GM11168 (cell line): ENCODE measurements around the gene RANBP3L.
"Not testable (repeated sequence)": the region's sequence is repeated elsewhere in the genome, so short reads cannot be mapped to it uniquely, and the experiment has no call there.

Experiments
- in situ Hi-C: fragments of 300-500 bp; cut with MboI; formaldehyde crosslinking; loops from one replicate; pipeline ENCODE4 v1.12.0; 2022; ENCODE audit warnings: low sequenced_read_pairs; ENCODE audit not compliant: unreplicated experiment

The RANBP3L gene

DNA sequence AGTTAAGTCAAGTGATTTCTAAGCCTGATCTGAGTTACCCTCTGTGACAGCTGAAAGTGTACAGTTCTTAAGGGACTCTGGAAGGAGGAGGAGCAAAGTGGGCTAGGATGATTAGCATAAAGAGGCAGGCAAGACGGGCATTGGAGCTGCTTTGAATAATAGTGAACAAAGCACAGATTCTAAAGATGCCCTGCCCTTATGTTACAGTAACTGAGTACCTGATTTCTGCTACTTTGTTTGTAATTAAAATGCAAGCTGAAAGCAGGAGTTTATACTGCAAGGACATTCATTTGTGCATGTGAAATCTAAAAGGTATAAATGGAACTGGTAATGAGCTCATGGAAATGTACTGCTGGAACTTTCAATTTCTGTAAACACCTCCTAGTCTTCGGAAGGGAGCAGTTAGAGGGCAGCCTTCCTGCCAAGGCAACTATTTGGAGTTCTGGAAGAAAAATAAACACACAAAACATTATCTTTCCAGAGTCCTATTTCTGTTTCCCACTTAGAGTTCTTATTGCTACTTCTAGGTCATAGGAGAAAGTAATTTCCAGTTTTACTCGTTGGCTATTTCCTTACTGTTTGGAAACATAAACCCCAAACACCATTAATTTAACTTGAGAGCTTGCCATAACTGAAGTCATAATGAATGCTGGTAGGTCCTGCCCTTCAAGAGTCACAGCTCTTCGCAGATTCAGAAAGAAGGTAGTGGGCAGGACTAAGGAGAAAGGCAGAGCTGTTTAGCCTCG, at the start of gene RANBP3L:
RANBP3L (minus strand) TSS at position 45 of the 746 bp plus-strand sequence. CDS start 486 bp downstream, outside the sequence.
- in situ Hi-C loops: no loop called here

- in situ Hi-C loops: no loop called here
Measured at GRCh38 chr5:36346896-36347690, 45.4 kb upstream of the RANBP3L start.

DNA sequence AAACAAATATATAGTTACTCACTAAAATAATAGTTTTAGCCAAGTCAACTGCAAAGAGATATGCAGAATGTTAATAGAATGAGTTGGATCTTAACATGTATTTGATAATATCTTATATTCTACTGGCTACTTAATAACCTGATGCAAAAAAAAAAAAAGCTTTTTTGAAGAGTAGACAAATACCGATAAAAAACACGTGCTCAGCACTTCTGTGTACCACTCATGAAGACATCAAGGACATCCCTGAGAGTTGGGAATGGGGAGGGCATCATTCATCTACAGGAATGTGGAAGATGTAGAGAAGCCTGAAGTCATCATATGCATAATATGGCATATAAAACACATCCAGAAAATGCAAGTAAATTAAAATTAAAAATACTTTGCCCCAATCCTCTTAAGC, 43.2 kb upstream of the RANBP3L start:
- in situ Hi-C loops: no loop called here

DNA sequence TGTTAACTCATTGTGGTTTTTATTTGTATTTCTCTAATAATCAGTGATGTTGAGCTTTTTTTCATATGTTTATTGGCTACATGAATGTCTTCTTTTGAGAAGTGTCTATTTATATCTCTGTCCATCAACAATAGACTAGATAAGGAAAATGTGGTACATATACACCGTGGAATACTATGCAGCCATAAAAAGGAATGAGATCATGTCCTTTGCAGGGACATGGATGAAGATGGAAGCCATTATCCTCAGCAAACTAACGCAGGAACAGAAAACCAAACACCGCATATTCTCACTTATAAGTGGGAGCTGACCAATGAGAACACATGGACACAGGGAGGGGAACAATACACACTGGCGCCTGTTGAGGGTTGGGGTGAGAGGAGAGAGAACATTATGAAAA, 40.0 kb upstream of the RANBP3L start:
- in situ Hi-C loops: not testable (repeated sequence)

GRCh38 chr5:36337597-36337996, 35.9 kb upstream of the RANBP3L start:
- in situ Hi-C loops: no loop called here

DNA sequence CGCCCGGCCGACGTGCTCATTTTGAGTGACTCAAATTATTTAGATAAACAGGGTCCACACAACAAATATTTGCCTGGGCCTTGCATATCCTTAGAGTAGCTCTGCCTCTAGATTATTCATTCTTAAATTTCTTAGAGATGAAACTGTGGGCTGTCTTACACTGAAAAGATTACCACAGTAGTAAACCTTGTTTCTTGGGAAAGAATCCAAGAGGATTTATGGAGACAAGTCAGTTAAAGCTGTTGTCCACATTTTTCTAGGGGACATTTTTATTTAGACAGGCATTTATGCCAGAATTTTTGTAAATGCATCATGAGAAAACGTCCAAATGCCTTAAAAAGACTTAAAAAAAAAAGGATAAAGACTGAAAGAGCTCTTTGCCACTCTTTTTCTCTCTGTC, 32.6 kb upstream of the RANBP3L start:
- in situ Hi-C loops: no loop called here

GRCh38 chr5:36332720-36333119, 31.0 kb upstream of the RANBP3L start:
- in situ Hi-C loops: not testable (repeated sequence)

DNA sequence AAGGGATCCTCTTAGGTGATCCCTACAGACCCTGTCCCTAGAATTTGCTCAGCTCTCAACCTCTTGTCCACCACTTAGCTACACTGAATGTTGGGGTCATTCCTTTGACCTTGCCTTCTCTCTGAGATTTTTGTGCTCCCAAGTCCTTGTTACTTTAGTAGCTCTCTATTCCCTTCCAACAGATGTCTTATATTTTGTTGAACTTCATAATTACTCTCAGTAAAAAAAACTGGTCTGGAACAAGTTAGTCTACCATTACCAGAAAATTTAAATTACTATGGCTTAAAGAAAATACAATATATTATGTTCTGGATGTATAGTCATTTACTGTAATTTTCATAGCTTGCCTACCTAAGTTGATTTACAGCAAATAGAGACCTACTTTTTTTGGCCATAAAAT, 23.5 kb upstream of the RANBP3L start:
- in situ Hi-C loops: no loop called here

- in situ Hi-C loops: no loop called here
Measured at GRCh38 chr5:36323926-36324781, 22.5 kb upstream of the RANBP3L start.

DNA sequence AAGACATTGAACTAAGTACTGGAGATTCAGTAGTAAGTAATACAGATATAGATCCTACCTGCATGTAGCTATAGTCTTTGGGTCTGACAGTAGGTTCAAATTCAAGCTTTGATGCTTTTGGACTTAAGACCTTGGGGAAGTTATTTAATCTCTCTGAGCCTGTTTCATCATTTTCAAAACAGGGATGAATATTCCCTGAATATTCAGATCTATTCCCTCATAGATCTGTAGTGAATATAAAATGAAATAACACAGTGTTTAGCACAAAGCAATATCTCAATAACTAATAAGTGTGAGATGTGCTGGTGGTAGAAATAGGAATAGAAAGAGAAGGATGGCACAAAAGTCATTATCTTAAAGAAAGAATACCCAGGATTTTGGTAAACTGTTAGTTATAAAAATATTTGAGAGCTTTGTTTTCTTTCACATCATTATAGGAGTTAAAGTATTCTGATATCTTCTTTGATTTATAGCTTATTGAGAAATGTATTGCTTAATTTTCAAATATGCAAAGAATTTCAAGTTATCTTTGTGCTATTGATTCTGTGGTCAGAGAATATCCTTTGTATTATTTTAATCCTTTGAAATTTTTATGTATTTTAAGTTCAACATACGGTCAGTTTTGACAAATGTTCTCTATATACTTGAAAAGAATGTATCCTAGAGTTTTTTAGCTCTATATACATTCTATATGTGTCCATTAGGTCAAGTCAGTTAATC, 11.4 kb upstream of the RANBP3L start:
- in situ Hi-C loops: no loop called here

DNA sequence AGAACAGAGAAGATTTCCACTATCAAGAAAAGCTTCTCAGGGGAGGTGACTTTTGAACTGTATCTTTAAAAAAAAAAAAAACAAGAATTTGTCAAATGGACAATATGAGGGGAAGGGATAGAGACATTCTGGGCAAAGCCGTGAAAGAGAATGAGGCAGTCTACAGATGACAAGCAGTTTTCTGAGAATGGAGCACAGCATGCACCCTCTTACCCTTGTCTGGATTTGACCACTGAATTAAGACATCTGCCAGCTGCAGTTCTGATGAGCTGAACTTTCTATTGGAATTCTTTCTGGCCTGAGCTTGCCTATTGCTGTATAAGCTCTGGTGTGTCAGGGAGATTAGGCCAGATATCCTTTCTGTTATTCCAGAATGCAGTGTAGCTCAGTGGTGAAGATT, 10.3 kb upstream of the RANBP3L start:
- in situ Hi-C loops: no loop called here

- in situ Hi-C loops: no loop called here
Measured at GRCh38 chr5:36310138-36310537, 8.4 kb upstream of the RANBP3L start.

GRCh38 chr5:36305571-36306326, 4.0 kb upstream of the RANBP3L start:
- in situ Hi-C loops: no loop called here

DNA sequence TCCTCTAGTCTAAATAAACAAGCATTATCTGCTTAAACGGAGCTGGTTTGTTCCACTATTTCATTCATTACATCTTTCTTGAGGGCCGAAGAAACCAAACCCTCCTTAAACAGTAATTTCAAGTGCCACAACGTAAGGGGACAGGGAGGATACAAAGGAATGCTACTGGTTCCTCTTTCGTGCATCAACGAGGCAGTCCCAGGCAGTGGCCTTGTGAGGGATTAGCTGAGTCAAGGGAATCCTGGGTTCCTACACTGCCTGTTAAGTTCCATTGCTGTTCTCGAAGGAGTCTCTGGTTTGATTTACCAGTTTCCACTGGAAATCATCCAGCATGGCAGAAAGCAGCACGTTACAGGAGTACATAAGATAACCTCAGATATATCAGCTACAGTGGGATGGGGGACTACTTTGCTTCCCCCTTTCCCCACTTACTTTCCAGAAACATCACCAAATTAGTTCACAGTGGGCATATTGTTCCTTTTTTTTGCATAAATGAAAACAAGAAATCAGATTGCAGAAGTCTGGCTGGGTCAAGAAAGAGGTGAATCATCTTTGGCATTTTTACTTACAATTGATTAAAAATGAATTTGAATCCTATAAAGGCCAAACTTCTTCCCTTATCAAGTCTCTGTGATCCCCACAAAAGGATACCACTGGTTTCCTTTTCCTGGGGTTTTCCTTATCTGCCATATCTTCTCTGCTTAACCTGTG, 2.5 kb upstream of the RANBP3L start:
- in situ Hi-C loops: no loop called here

GRCh38 chr5:36300927-36301540, 668 bp downstream of the RANBP3L start:
- in situ Hi-C loops: no loop called here

DNA sequence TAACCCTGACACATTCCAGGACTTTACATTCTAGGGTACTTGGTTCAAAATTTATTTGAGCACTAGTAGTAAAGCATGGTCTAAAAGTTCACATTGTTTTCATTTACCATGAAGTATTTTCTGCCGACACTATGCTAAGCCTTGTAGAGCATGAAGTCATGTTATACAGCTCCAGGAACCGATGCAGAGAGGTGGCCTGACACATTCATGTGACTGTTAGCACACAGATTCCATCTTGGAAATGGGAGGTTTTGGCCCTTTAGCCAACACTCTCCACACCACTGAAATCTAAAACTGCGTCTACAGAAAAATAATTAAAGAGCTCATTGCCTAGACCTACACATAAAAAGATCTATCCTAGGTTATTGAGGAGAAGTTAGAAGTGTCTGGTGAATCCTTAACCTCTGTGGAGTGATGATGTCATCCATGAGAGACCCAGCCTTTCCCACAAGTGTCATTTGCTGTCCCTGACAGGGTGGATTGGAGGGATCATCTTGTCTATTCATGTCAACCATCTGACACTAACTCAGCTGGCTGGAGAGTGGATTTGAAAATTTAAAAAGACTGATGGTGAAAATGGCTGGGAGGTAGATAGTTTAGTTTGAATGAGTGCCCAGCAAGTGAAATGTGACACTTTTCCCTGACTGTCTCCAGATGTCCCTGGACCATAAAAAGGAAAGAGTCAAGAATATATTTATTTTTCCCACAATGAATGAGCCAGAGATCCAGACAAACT, 1.3 kb downstream of the RANBP3L start:
- in situ Hi-C loops: no loop called here

DNA sequence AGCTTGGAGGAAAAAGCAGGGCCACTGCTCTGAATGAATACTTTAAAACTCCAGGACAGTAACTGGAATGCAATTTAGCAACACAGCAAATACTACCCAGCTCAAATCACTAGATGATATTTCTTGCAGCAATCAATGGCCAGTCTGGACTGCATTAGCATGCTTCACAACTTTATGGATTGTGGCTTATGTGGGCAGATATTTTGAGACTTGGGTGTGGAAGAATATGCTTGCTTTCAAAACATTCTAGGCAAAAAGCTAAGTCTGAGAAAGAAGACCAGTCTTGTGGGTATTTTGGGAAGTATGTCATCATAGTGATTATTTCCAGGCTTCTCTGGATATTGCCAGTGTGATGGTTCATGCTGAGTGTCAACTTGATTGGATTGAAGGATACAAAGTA, 3.1 kb downstream of the RANBP3L start:
- in situ Hi-C loops: no loop called here

DNA sequence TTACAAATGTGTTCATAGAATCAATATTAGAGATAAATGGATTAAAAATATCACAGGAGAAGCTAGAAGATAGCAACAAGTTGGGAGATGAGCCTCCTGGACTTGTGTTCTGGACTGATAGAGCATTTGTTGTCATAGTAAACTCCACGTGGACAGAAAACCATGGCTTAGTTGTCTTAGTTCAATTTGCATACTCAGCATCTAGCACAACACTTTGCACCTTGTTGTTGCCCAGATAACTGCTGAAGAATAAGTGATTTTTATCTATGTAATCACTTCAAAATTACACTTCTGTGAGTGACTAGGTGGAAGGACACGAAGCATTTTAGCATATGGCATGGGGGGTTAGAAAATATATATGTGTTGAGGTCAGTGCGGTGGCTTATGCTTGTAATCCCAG, 4.0 kb downstream of the RANBP3L start:
- in situ Hi-C loops: no loop called here
